Stomach (tissue), 4 donors: ENCODE measurements around the gene CCR4.

Experiments
- EP300 ChIP-seq: sonication (generic); formaldehyde crosslinking; IDR thresholded peaks from one replicate; pipeline ENCODE4 v1.6.1; 2017; ENCODE audit warnings: antibody characterized with exemption
- POLR2A ChIP-seq, 4 donors: fragments of 450-650 bp; IDR thresholded peaks; one replicate each; pipeline ENCODE4 v1.6.1; 2016; ENCODE audit warnings: antibody characterized with exemption in 4 of 4, control low read depth in 2 of 4, mild to moderate bottlenecking in 1 of 4, moderate library complexity in 1 of 4
- TF ChIP-seq, protein P1 (sequence below), 7 experiments: fragments of 450-650 bp in 4 of 7; fragments of 200-600 bp in 3 of 7; sonication (generic) in 3 of 7; IDR thresholded peaks; one replicate each; pipeline ENCODE4 v1.5.1; 2016 to 2019; ENCODE audit warnings: antibody characterized with exemption in 7 of 7, control low read depth in 2 of 7, mild to moderate bottlenecking in 1 of 7

DNA sequence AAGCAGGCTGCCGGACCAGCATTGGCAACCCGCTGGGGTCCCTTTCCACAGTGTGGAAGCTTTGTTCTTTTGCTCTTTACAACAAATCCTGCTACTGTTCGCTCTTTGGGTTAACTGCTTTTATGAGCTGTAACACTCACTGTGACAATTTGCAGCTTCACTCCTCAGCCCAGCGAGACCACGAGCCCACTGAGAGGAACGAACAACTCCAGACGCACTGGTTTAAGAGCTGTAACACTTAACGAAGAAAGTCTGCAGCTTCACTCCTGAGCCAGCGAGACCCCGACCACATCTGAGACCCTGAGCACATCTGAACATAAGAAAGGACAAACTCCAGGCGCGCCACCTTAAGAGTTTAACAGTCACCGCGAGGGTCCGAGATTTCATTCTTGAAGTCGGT is 10.7 kb upstream of the CCR4 start:
- TF ChIP-seq EP300 (no peak), POLR2A (IDR thresholded peaks at IDR 0.05) (no peak)
- TF ChIP-seq, protein P1, sequence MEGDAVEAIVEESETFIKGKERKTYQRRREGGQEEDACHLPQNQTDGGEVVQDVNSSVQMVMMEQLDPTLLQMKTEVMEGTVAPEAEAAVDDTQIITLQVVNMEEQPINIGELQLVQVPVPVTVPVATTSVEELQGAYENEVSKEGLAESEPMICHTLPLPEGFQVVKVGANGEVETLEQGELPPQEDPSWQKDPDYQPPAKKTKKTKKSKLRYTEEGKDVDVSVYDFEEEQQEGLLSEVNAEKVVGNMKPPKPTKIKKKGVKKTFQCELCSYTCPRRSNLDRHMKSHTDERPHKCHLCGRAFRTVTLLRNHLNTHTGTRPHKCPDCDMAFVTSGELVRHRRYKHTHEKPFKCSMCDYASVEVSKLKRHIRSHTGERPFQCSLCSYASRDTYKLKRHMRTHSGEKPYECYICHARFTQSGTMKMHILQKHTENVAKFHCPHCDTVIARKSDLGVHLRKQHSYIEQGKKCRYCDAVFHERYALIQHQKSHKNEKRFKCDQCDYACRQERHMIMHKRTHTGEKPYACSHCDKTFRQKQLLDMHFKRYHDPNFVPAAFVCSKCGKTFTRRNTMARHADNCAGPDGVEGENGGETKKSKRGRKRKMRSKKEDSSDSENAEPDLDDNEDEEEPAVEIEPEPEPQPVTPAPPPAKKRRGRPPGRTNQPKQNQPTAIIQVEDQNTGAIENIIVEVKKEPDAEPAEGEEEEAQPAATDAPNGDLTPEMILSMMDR (IDR thresholded peaks at IDR 0.05), result no peak
